H1 (cell line): ENCODE data around the gene TNFAIP8. TPM values are rescaled to one million over a fixed set of nuclear protein-coding genes. Genes with fewer than 3 reads are reported as not detected.

Experiments used
- CTCF ChIA-PET: fragments of 300-600 bp; sonication (Branson Sonifier 250); formaldehyde crosslinking; loops from one replicate; lab custom pipeline; 2021; ENCODE audit not compliant: partially characterized antibody; lab: Charles Lee
- POLR2A ChIA-PET: fragments of 300-600 bp; sonication (Branson Sonifier 250); formaldehyde crosslinking; loops from one replicate; lab custom pipeline; 2021; ENCODE audit warnings: inconsistent platforms; ENCODE audit not compliant: partially characterized antibody; lab: Charles Lee
- DNase-seq, 2 experiments: peaks; one replicate each; pipeline versions ENCODE4 v3.0.0 to v3.0.0-alpha.2; 2010 to 2022; ENCODE audit warnings: low spot score in 2 of 2, low read depth in 1 of 2, mixed read lengths in 1 of 2
- FAIRE-seq: peaks from 2 replicates; lab custom pipeline; 2011; peaks lifted over from hg19 to GRCh38; lab: Jason Lieb, UNC
- H2AFZ ChIP-seq: 2 replicates; pipeline ENCODE4 v1.8.1; 2012; ENCODE audit warnings: low read length, inconsistent platforms
- H2AK5ac ChIP-seq: 2 replicates; pipeline ENCODE4 v1.6.1; 2013; ENCODE audit warnings: low read depth, low read length
- H2BK120ac ChIP-seq: replicated peaks from 2 replicates; pipeline ENCODE3; 2013; ENCODE audit warnings: low read depth, low read length, inconsistent platforms
- H2BK12ac ChIP-seq: 2 replicates; pipeline ENCODE4 v1.6.1; 2013; ENCODE audit warnings: low read depth, low read length
- H2BK15ac ChIP-seq: 2 replicates; pipeline ENCODE4 v1.6.1; 2013; ENCODE audit warnings: low read length
- H2BK20ac ChIP-seq: 2 replicates; pipeline ENCODE4 v1.6.1; 2013; ENCODE audit warnings: low read length
- H2BK5ac ChIP-seq: 2 replicates; pipeline ENCODE4 v1.6.1; 2013; ENCODE audit warnings: low read depth, low read length
- H3K14ac ChIP-seq: 2 replicates; pipeline ENCODE4 v1.6.1; 2013; ENCODE audit warnings: inconsistent platforms; ENCODE audit not compliant: insufficient read length
- H3K18ac ChIP-seq: 2 replicates; pipeline ENCODE4 v1.6.1; 2013; ENCODE audit warnings: low read length; ENCODE audit errors: extremely low read depth
- H3K23ac ChIP-seq: 2 replicates; pipeline ENCODE4 v1.6.1; 2013; ENCODE audit warnings: inconsistent platforms; ENCODE audit not compliant: insufficient read length
- H3K23me2 ChIP-seq: 2 replicates; pipeline ENCODE4 v1.6.1; 2013; ENCODE audit warnings: low read depth, low read length
- H3K27ac ChIP-seq: 2 replicates; pipeline ENCODE4 v1.6.1; 2011; ENCODE audit warnings: low read depth, low read length, inconsistent platforms
- H3K27me3 ChIP-seq, 4 experiments: replicated peaks in 1 of 4; 1 replicate in 1 of 4; 2 replicates in 3 of 4; pipeline versions ENCODE4 v1.6.1 to v1.8.1; 2011 to 2013; ENCODE audit warnings: low read length in 3 of 4, mild to moderate bottlenecking in 3 of 4, inconsistent platforms in 2 of 4, mixed read lengths in 2 of 4, moderate library complexity in 1 of 4; ENCODE audit not compliant: control insufficient read depth in 3 of 4, insufficient read depth in 3 of 4; ENCODE audit errors: extremely low read depth in 1 of 4
- H3K36me3 ChIP-seq, 4 experiments: 2 replicates each; pipeline versions ENCODE4 v1.6.1 to v1.8.1; 2011 to 2013; ENCODE audit warnings: mild to moderate bottlenecking in 4 of 4, low read length in 3 of 4, moderate library complexity in 2 of 4, control low read depth in 1 of 4, inconsistent platforms in 1 of 4; ENCODE audit not compliant: insufficient read depth in 4 of 4, control insufficient read depth in 2 of 4
- H3K4ac ChIP-seq: replicated peaks from 2 replicates; pipeline ENCODE3; 2013; ENCODE audit warnings: low read length, low read depth, mixed read lengths, inconsistent platforms; ENCODE audit not compliant: insufficient read length
- H3K4me1 ChIP-seq, 4 experiments: replicated peaks in 1 of 4; 1 replicate in 1 of 4; 2 replicates in 3 of 4; pipeline versions ENCODE4 v1.6.1 to v1.8.1; 2011 to 2013; ENCODE audit warnings: low read length in 3 of 4, inconsistent platforms in 2 of 4, mixed read lengths in 1 of 4; ENCODE audit not compliant: insufficient read depth in 4 of 4, control insufficient read depth in 3 of 4
- H3K4me2 ChIP-seq, 2 experiments: 2 replicates each; pipeline versions ENCODE4 v1.6.1 to v1.8.1; 2011 to 2013; ENCODE audit warnings: low read depth in 2 of 2, low read length in 2 of 2, control low read depth in 1 of 2, inconsistent platforms in 1 of 2, mild to moderate bottlenecking in 1 of 2; ENCODE audit not compliant: insufficient read depth in 1 of 2
- H3K4me3 ChIP-seq, 4 experiments: fragments of 200-600, 300-600 bp in 1 of 4; sonication (generic), shearing (Covaris generic), sonication (Bioruptor Twin) in 1 of 4; 2 replicates each; pipeline versions ENCODE4 v1.5.1 to v1.8.1; 2011 to 2016; ENCODE audit warnings: low read length in 4 of 4, low read depth in 3 of 4, control low read depth in 2 of 4, inconsistent platforms in 2 of 4, mild to moderate bottlenecking in 2 of 4, mixed read lengths in 1 of 4, moderate library complexity in 1 of 4; ENCODE audit not compliant: insufficient read depth in 2 of 4; ENCODE audit errors: extremely low read depth in 1 of 4
- H3K56ac ChIP-seq: replicated peaks from 2 replicates; pipeline ENCODE3; 2013; ENCODE audit warnings: low read depth, mild to moderate bottlenecking, mixed read lengths, low read length, inconsistent platforms; ENCODE audit not compliant: insufficient read length
- H3K79me1 ChIP-seq: 2 replicates; pipeline ENCODE4 v1.6.1; 2013; ENCODE audit warnings: low read depth, low read length, control low read depth
- H3K79me2 ChIP-seq, 2 experiments: 2 replicates each; pipeline versions ENCODE4 v1.6.1 to v1.8.1; 2012 to 2013; ENCODE audit warnings: low read length in 2 of 2, mild to moderate bottlenecking in 2 of 2, inconsistent platforms in 1 of 2; ENCODE audit not compliant: insufficient read depth in 2 of 2, control insufficient read depth in 1 of 2
- H3K9ac ChIP-seq, 4 experiments: replicated peaks in 1 of 4; 1 replicate in 1 of 4; 2 replicates in 3 of 4; pipeline versions ENCODE4 v1.6.1 to v1.8.1; 2011 to 2013; ENCODE audit warnings: low read depth in 3 of 4, low read length in 3 of 4, control low read depth in 2 of 4, mild to moderate bottlenecking in 2 of 4, moderate library complexity in 2 of 4, inconsistent platforms in 1 of 4; ENCODE audit errors: extremely low read depth in 1 of 4
- H3K9me3 ChIP-seq, 2 experiments: 2 replicates each; pipeline versions ENCODE4 v1.6.1 to v1.8.1; 2012 to 2013; ENCODE audit warnings: mild to moderate bottlenecking in 2 of 2, moderate library complexity in 2 of 2, control low read depth in 1 of 2, inconsistent platforms in 1 of 2, low read depth in 1 of 2, low read length in 1 of 2, mixed read lengths in 1 of 2; ENCODE audit not compliant: insufficient read depth in 2 of 2
- H4K20me1 ChIP-seq, 2 experiments: replicated peaks in 1 of 2; 2 replicates each; pipeline versions ENCODE3 to v1.8.1; 2011 to 2013; ENCODE audit warnings: inconsistent platforms in 2 of 2, low read length in 2 of 2, mild to moderate bottlenecking in 1 of 2; ENCODE audit not compliant: insufficient read depth in 2 of 2, control insufficient read depth in 1 of 2
- H4K5ac ChIP-seq: 2 replicates; pipeline ENCODE4 v1.6.1; 2013; ENCODE audit warnings: low read length, low read depth, mixed read lengths, inconsistent platforms; ENCODE audit not compliant: insufficient read length
- H4K8ac ChIP-seq: 2 replicates; pipeline ENCODE4 v1.8.0; 2013; ENCODE audit warnings: mild to moderate bottlenecking, moderate library complexity, low read length, inconsistent platforms; ENCODE audit not compliant: insufficient read depth; ENCODE audit errors: extremely low read depth
- H4K91ac ChIP-seq: replicated peaks from 2 replicates; pipeline ENCODE3; 2013; ENCODE audit warnings: low read length, mixed read lengths, inconsistent platforms; ENCODE audit not compliant: insufficient read length
- ASH2L ChIP-seq: fragments of 200-600, 300-600 bp; sonication (generic); IDR thresholded peaks from one replicate; pipeline ENCODE4 v1.7.1; 2017; ENCODE audit warnings: low read length
- NANOG ChIP-seq: IDR thresholded peaks from 2 replicates; pipeline ENCODE4 v1.6.1; 2011; ENCODE audit warnings: low read length, low read depth, mild to moderate bottlenecking, inconsistent platforms; ENCODE audit not compliant: insufficient read depth, poor library complexity, severe bottlenecking
- TBP ChIP-seq: IDR thresholded peaks from 2 replicates; pipeline ENCODE4 v1.6.1; 2011; ENCODE audit warnings: low read depth, low read length, improper control_type of control experiment
- WGBS, 2 experiments: shearing (Covaris generic) in 1 of 2; methylation state at CpG; one replicate each; pipeline versions ENCODE4 v1.1.6 to v1.1.7; 2013 to 2015; ENCODE audit warnings: low lambda C conversion rate in 2 of 2, mixed read lengths in 2 of 2, inconsistent platforms in 1 of 2, low coverage in 1 of 2, missing lambda C conversion rate in 1 of 2; ENCODE audit not compliant: insufficient replicate concordance in 2 of 2, insufficient coverage in 1 of 2, insufficient read length in 1 of 2; ENCODE audit errors: extremely low coverage in 1 of 2, missing lambda C conversion rate in 1 of 2; 5-methylcytosine and 5-hydroxymethylcytosine counted together
- polyA plus RNA-seq, 7 experiments: library from polyadenylated mRNA; depleted of rRNA in 3 of 7; stranded (reverse) in 5 of 7; unstranded in 2 of 7; fragments of >200 nt in 5 of 7; fragments of 200-250 nt in 2 of 7; gene quantifications; 1 replicate in 5 of 7; 2 replicates in 1 of 7; 4 replicates in 1 of 7; pipeline versions ENCODE4 v1.2.1 to v1.2.3, GENCODE V29; 2011 to 2013; ENCODE audit warnings: missing spikeins in 2 of 7, mixed read lengths in 2 of 7
- total RNA-seq: library from RNA; stranded (reverse); fragmentation: NEBNext Ultra II Directional; extraction: Animal tissue kit (Norgen Biotek cat#: 25700); gene quantifications from 2 replicates; pipeline ENCODE4 v1.2.1, GENCODE V29; 2021
- TF ChIP-seq, protein P1 (sequence below), 3 experiments: IDR thresholded peaks; 1 replicate in 2 of 3; 2 replicates in 1 of 3; pipeline versions ENCODE4 v1.5.1 to v1.6.1; 2011; ENCODE audit warnings: low read length in 3 of 3, mild to moderate bottlenecking in 3 of 3, inconsistent platforms in 2 of 3, low read depth in 1 of 3, moderate library complexity in 1 of 3; ENCODE audit not compliant: insufficient read depth in 1 of 3; ENCODE audit errors: control extremely low read depth in 1 of 3
- TF ChIP-seq, protein P2 (sequence below): IDR thresholded peaks from 2 replicates; pipeline ENCODE4 v1.6.1; 2012; ENCODE audit warnings: low read length, inconsistent platforms
- TF ChIP-seq, protein P3 (sequence below): IDR thresholded peaks from 2 replicates; pipeline ENCODE4 v1.6.1; 2012; ENCODE audit warnings: inconsistent platforms

Gene TNFAIP8
- total and polyA plus RNA-seq, 2 of the 8 experiments (the other 6 are each of a cell fraction or from before 2014, with no cell fraction given) = 12.4 to 19.3 TPM

DNA sequence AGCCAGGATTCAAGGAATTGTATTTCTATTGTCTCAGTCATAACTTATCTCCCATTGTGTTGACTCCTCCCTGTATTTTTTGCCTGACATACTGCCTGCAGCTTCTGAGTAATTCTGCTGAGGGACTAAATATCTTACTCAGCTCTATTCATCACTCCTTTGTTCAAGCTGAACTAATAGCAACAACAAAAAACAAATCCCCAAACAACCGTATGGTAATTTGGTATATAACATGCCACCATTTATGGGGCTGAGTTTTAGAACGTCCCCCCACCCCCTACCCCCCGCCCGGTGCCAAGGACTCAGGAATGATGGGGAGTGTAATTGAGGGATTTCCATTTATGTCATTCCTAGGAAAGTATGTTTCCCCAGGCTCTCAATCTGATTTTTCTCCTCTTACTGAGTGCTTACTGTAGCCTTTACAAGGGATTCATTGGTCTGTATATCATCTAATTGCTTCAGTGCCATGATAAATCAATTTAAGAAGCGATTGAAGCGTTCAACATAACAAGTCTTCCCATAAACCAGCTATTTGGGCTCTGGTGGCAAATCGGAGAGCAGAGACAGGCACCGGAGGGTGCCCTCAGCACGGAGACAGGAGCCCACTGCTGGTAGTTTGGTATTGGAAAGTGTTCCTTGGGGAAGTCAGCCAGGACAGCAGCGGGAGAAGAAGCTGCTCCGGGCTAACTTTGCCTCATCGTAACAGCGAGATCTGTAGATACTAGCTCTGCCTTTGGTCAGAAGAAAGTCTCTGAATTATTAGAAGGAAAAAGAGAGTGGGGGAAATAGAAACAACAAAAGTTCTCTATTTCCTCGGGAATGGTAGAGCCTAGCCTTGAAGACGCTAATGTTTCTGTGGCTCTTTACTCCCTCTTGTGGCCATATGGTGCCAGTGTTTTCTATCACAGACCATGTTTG lies 55.8 kb downstream of the TNFAIP8 start:
- Histone ChIP-seq H2AFZ (peak overlapping the region; percentile 100), H3K18ac (no peak overlapping the region; the same call in 1 of the 2 replicates), H3K4ac (no peak overlapping the region), H2BK120ac (no peak overlapping the region), H2AK5ac (no peak overlapping the region), H4K5ac (no peak overlapping the region), H3K79me2 (no peaks in the 10 kb centered on the region), H4K20me1 (no peaks in the 10 kb centered on the region), H3K56ac (no peak overlapping the region), H3K36me3 (no peaks in the 10 kb centered on the region), H2BK5ac (no peak overlapping the region), H2BK12ac (no peak overlapping the region), H2BK15ac (no peak overlapping the region), H4K91ac (peak overlapping the region; percentile 32), H3K79me1 (no peaks in the 10 kb centered on the region), H3K23ac (no peak overlapping the region), H3K4me1 (no peaks in the 10 kb centered on the region), H3K23me2 (no peaks in the 10 kb centered on the region; the same call in 1 of the 2 replicates), H3K9me3 (no peaks in the 10 kb centered on the region), H3K4me2 (peak overlapping the region; percentile 20 to 87), H2BK20ac (no peak overlapping the region), H3K4me3 (peak overlapping the region; percentile 43 to 70 (median 56); a peak in 7 of 8 replicates), H3K14ac (no peak overlapping the region), H3K27me3 (no peaks in the 10 kb centered on the region), H3K27ac (no peak overlapping the region), H4K8ac (no peak overlapping the region), H3K9ac (no peak overlapping the region; a peak in 2 of 7 replicates)
- 12% methylated on average over 15 of the region's 15 CpGs; no CpG with 5 or more reads in 1 of the 2 experiments for WGBS, 2 experiments
- ChIA-PET POLR2A (interaction anchor here (0.9 to 1.2 kb wide), 4 partner anchors 25 to 424 kb away, joined by 3 to 6 read pairs (median 4); partner anchors contain the start of gene DTWD2), CTCF (interaction anchor here (0.6 to 5.4 kb wide), 81 partner anchors 9 to 1565 kb away, joined by 3 to 46 read pairs (median 5); partner anchors contain the start of gene DTWD2)
- DNase-seq (peak in 1 of 2 experiments; percentile 65), FAIRE-seq (peak; percentile 83)
- TF ChIP-seq ASH2L (peak; percentile 85), TBP (no peak), NANOG (no peak)
- TF ChIP-seq, protein P1, sequence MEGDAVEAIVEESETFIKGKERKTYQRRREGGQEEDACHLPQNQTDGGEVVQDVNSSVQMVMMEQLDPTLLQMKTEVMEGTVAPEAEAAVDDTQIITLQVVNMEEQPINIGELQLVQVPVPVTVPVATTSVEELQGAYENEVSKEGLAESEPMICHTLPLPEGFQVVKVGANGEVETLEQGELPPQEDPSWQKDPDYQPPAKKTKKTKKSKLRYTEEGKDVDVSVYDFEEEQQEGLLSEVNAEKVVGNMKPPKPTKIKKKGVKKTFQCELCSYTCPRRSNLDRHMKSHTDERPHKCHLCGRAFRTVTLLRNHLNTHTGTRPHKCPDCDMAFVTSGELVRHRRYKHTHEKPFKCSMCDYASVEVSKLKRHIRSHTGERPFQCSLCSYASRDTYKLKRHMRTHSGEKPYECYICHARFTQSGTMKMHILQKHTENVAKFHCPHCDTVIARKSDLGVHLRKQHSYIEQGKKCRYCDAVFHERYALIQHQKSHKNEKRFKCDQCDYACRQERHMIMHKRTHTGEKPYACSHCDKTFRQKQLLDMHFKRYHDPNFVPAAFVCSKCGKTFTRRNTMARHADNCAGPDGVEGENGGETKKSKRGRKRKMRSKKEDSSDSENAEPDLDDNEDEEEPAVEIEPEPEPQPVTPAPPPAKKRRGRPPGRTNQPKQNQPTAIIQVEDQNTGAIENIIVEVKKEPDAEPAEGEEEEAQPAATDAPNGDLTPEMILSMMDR (IDR thresholded peaks at IDR 0.05; ENCODE audit: control extremely low read depth in 1 of 3, insufficient read depth in 1 of 3, low read depth in 1 of 3, low read length in 3 of 3) = peak; percentile 36 to 88 (median 66)
- TF ChIP-seq, protein P2, sequence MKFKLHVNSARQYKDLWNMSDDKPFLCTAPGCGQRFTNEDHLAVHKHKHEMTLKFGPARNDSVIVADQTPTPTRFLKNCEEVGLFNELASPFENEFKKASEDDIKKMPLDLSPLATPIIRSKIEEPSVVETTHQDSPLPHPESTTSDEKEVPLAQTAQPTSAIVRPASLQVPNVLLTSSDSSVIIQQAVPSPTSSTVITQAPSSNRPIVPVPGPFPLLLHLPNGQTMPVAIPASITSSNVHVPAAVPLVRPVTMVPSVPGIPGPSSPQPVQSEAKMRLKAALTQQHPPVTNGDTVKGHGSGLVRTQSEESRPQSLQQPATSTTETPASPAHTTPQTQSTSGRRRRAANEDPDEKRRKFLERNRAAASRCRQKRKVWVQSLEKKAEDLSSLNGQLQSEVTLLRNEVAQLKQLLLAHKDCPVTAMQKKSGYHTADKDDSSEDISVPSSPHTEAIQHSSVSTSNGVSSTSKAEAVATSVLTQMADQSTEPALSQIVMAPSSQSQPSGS = no peak
- TF ChIP-seq, protein P3, sequence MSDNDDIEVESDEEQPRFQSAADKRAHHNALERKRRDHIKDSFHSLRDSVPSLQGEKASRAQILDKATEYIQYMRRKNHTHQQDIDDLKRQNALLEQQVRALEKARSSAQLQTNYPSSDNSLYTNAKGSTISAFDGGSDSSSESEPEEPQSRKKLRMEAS = no peak
